Transverse colon (tissue), 3 donors: ENCODE results near the gene ITGA1.

ENCODE experiments used
- CTCF ChIP-seq, 5 experiments: fragments of 200-600 bp in 3 of 5; fragments of 450-650 bp in 2 of 5; sonication (generic) in 3 of 5; IDR thresholded peaks; 1 replicate in 2 of 5; 2 replicates in 3 of 5; pipeline ENCODE4 v1.5.1; 2016 to 2017; ENCODE audit warnings: antibody characterized with exemption in 5 of 5, inconsistent platforms in 3 of 5, mild to moderate bottlenecking in 2 of 5, moderate library complexity in 1 of 5
- EP300 ChIP-seq: sonication (generic); formaldehyde crosslinking; IDR thresholded peaks from one replicate; pipeline ENCODE4 v1.6.1; 2017; ENCODE audit warnings: antibody characterized with exemption, low read depth
- POLR2A ChIP-seq: fragments of 450-650 bp; IDR thresholded peaks from one replicate; pipeline ENCODE4 v1.6.1; 2016; ENCODE audit warnings: antibody characterized with exemption, mild to moderate bottlenecking, moderate library complexity

- no peak for TF ChIP-seq CTCF (IDR thresholded peaks at IDR 0.05)
- TF ChIP-seq POLR2A, result no peak
- no peak for TF ChIP-seq EP300
Measured at GRCh38 chr5:52956014-52956413, 168.3 kb downstream of the ITGA1 start.
